PC-3 (cell line): ENCODE data around the gene CDK5RAP2. TPM values are rescaled to one million over a fixed set of nuclear protein-coding genes. Genes with fewer than 3 reads are reported as not detected.

Experiments
- ATAC-seq: fragments of 200-7000 bp; cut with Tn5 transposase; 2 replicates; pipeline ENCODE4 v1.9.1; 2020; ENCODE audit warnings: mild to moderate bottlenecking, moderate library complexity
- BruUV-seq: library from RNA; stranded (reverse); fragments of 400-500 nt; replicated peaks from 2 replicates; lab custom pipeline; 2021; lab: Mats Ljungman, UMichigan
- CTCF ChIA-PET: fragments of 300-600 bp; sonication (Branson Sonifier 250); formaldehyde crosslinking; loops from one replicate; lab custom pipeline; 2022; ENCODE audit warnings: antibody characterized with exemption; lab: Charles Lee
- POLR2A ChIA-PET: fragments of 300-600 bp; sonication (Branson Sonifier 250); formaldehyde crosslinking; loops from one replicate; lab custom pipeline; 2022; ENCODE audit warnings: antibody characterized with exemption; ENCODE audit not compliant: unreplicated experiment; lab: Charles Lee
- DNase-seq: peaks from one replicate; pipeline ENCODE4 v3.0.0-alpha.2; 2015
- H2AFZ ChIP-seq: fragments of 300-600 bp; sonication (generic); 2 replicates; pipeline ENCODE4 v1.6.0; 2016; ENCODE audit warnings: antibody characterized with exemption, low read length
- H3F3A ChIP-seq: fragments of 300-600 bp; sonication (generic); one replicate; pipeline ENCODE4 v1.6.0; 2017; ENCODE audit warnings: antibody characterized with exemption, low read length, control low read depth, mild to moderate bottlenecking; ENCODE audit not compliant: unreplicated experiment
- H3K27ac ChIP-seq: fragments of 300-600 bp; sonication (generic); 2 replicates; pipeline ENCODE4 v1.5.1; 2016; ENCODE audit warnings: mild to moderate bottlenecking, low read length
- H3K27me3 ChIP-seq: fragments of 300-600 bp; sonication (generic); 2 replicates; pipeline ENCODE4 v1.6.1; 2016; ENCODE audit warnings: low read length, mixed read lengths
- H3K36me3 ChIP-seq: fragments of 300-600 bp; sonication (generic); 2 replicates; pipeline ENCODE4 v1.6.1; 2016; ENCODE audit warnings: low read depth, mixed run types, low read length, mixed read lengths
- H3K4me1 ChIP-seq: fragments of 300-600 bp; sonication (generic); 2 replicates; pipeline ENCODE4 v1.5.1; 2016; ENCODE audit warnings: low read length; ENCODE audit not compliant: insufficient read depth
- H3K4me2 ChIP-seq: fragments of 300-600 bp; sonication (generic); 2 replicates; pipeline ENCODE4 v1.6.0; 2016; ENCODE audit warnings: low read length
- H3K4me3 ChIP-seq: fragments of 300-600 bp; sonication (generic); 2 replicates; pipeline ENCODE4 v1.5.1; 2016; ENCODE audit warnings: mild to moderate bottlenecking, low read length, mixed read lengths
- H3K79me2 ChIP-seq: fragments of 300-600 bp; sonication (generic); 2 replicates; pipeline ENCODE4 v1.6.1; 2017; ENCODE audit warnings: low read length, mixed read lengths
- H3K9ac ChIP-seq: fragments of 300-600 bp; sonication (generic); 2 replicates; pipeline ENCODE4 v1.6.0; 2016; ENCODE audit warnings: mild to moderate bottlenecking, low read length
- H3K9me2 ChIP-seq: fragments of 300-600 bp; sonication (generic); replicated peaks from 2 replicates; pipeline ENCODE4 v1.6.1; 2016; ENCODE audit warnings: mixed run types, low read length, mixed read lengths
- H3K9me3 ChIP-seq: fragments of 300-600 bp; sonication (generic); 2 replicates; pipeline ENCODE4 v1.6.1; 2016; ENCODE audit warnings: low read length, mixed read lengths
- H4K20me1 ChIP-seq: fragments of 300-600 bp; sonication (generic); 2 replicates; pipeline ENCODE4 v1.6.1; 2016; ENCODE audit warnings: low read length, mixed read lengths
- CTCF ChIP-seq: fragments of 300-600 bp; sonication (generic); conservative IDR thresholded peaks from 2 replicates; pipeline ENCODE4 v1.5.1; 2017; ENCODE audit warnings: antibody characterized with exemption, low read depth, mild to moderate bottlenecking, low read length
- EZH2 ChIP-seq: fragments of 300-600 bp; sonication (generic); IDR thresholded peaks from one replicate; pipeline ENCODE4 v1.6.1; 2017; ENCODE audit warnings: antibody characterized with exemption, mild to moderate bottlenecking, low read length; ENCODE audit not compliant: unreplicated experiment
- EZH2phosphoT487 ChIP-seq: fragments of 300-600 bp; sonication (generic); IDR thresholded peaks from 2 replicates; pipeline ENCODE4 v1.6.1; 2018; ENCODE audit warnings: mild to moderate bottlenecking, antibody characterized with exemption, low read length, borderline replicate concordance
- intact Hi-C: fragments of 100-400 bp; cut with micrococcal nuclease; formaldehyde crosslinking; loops from 2 replicates; pipeline ENCODE4 v1.9.0; 2023
- total RNA-seq: library from RNA; depleted of rRNA; stranded (reverse); fragments of >200 nt; gene quantifications from 2 replicates; pipeline ENCODE4 v1.2.3, GENCODE V29; 2014

CDK5RAP2 gene
- total RNA-seq, 1 experiment from 2014 or later, result 37.4 TPM

- Histone ChIP-seq H3K27ac (no peak overlapping the region), H3K4me3 (no peak overlapping the region), H3K79me2 (no peaks in the 10 kb centered on the region), H4K20me1 (no peaks in the 10 kb centered on the region), H3F3A (no peaks in the 10 kb centered on the region), H3K27me3 (no peaks in the 10 kb centered on the region), H3K9me2 (no peaks in the 10 kb centered on the region), H3K9ac (no peak overlapping the region), H2AFZ (no peak overlapping the region), H3K36me3 (no peaks in the 10 kb centered on the region), H3K4me2 (no peak overlapping the region), H3K9me3 (no peaks in the 10 kb centered on the region), H3K4me1 (no peaks in the 10 kb centered on the region)
- ChIA-PET POLR2A (no interaction called here), CTCF (interaction anchor here (0.9 kb wide), 1 partner anchor 124 kb away, joined by 3 read pairs; no protein-coding TSS in a partner anchor)
- no peak for DNase-seq
- intact Hi-C loops, result no loop called here
- ATAC-seq, result no peak
- no TSS peak for BruUV-seq
- no peak for TF ChIP-seq EZH2phosphoT487
- no peak for TF ChIP-seq CTCF
- no peak for TF ChIP-seq EZH2
Observed at GRCh38 chr9:120353506-120353905, 226.5 kb downstream of the CDK5RAP2 start.

- ATAC-seq, result no peak
- Histone ChIP-seq H3K27ac (no peak overlapping the region), H3K27me3 (no peaks in the 10 kb centered on the region), H3K9ac (no peak overlapping the region), H3K9me3 (no peaks in the 10 kb centered on the region), H4K20me1 (no peaks in the 10 kb centered on the region), H3K79me2 (no peaks in the 10 kb centered on the region), H3K36me3 (no peaks in the 10 kb centered on the region), H3K9me2 (no peaks in the 10 kb centered on the region), H3F3A (no peaks in the 10 kb centered on the region), H3K4me1 (no peaks in the 10 kb centered on the region), H3K4me3 (no peak overlapping the region), H3K4me2 (no peak overlapping the region), H2AFZ (no peak overlapping the region)
- no peak for DNase-seq
- TF ChIP-seq EZH2, result no peak
- POLR2A ChIA-PET, result no interaction called here
- intact Hi-C loops, result no loop called here
- CTCF ChIA-PET, result no interaction called here
- no TSS peak for BruUV-seq
Observed at GRCh38 chr9:120351106-120351505, 228.9 kb downstream of the CDK5RAP2 start.

GRCh38 chr9:120350596-120350995 is 229.4 kb downstream of the CDK5RAP2 start:
- Histone ChIP-seq H3K9me3 (no peaks in the 10 kb centered on the region), H3K27me3 (no peaks in the 10 kb centered on the region), H3K4me3 (no peak overlapping the region), H3K4me2 (no peak overlapping the region), H3K9me2 (no peaks in the 10 kb centered on the region), H3K9ac (no peak overlapping the region), H3K4me1 (no peaks in the 10 kb centered on the region), H2AFZ (no peak overlapping the region), H3K36me3 (no peaks in the 10 kb centered on the region), H3F3A (no peaks in the 10 kb centered on the region), H4K20me1 (no peaks in the 10 kb centered on the region), H3K79me2 (no peaks in the 10 kb centered on the region), H3K27ac (no peak overlapping the region)
- BruUV-seq, result no TSS peak
- intact Hi-C loops, result no loop called here
- CTCF ChIA-PET, result no interaction called here
- ATAC-seq (no peak), DNase-seq (no peak)
- POLR2A ChIA-PET, result no interaction called here
- TF ChIP-seq EZH2phosphoT487, result no peak
- TF ChIP-seq CTCF, result no peak
